A549 (cell line): ENCODE data around the gene HSPA1A. TPM values are rescaled to one million over a fixed set of nuclear protein-coding genes. Genes with fewer than 3 reads are reported as not detected.
A peak's percentile ranks its signal among the peaks of the same experiment; 100 is the strongest.
"Not testable (repeated sequence)": the region's sequence is repeated elsewhere in the genome, so short reads cannot be mapped to it uniquely, and the experiment has no call there.

Source experiments
- ATAC-seq, 2 experiments: fragments of 200-7000 bp in 1 of 2; fragments of >200 bp in 1 of 2; cut with Nextera tagmentation in 1 of 2; cut with Tn5 transposase in 1 of 2; 3 replicates each; pipeline versions ENCODE4 v1.8.0 to v1.9.1; 2018 to 2020; ENCODE audit warnings: mild to moderate bottlenecking in 1 of 2, moderate library complexity in 1 of 2
- CTCF ChIA-PET: fragments of 300-600 bp; sonication (Branson Sonifier 250); formaldehyde crosslinking; extraction: SDS; loops from one replicate; lab custom pipeline; 2021; ENCODE audit warnings: antibody characterized with exemption, inconsistent platforms; lab: Yijun Ruan, JAX
- POLR2A ChIA-PET: fragments of 350-600 bp; formaldehyde crosslinking; extraction: SDS; loops from one replicate; lab custom pipeline; 2021; ENCODE audit warnings: antibody characterized with exemption, inconsistent platforms; lab: Yijun Ruan, JAX
- DNase-seq, 2 experiments: peaks; one replicate each; pipeline versions ENCODE4 v3.0.0 to v3.0.0-alpha.2; 2011 to 2016; ENCODE audit warnings: low read depth in 1 of 2, low spot score in 1 of 2
- FAIRE-seq: peaks from 2 replicates; lab custom pipeline; 2011; peaks lifted over from hg19 to GRCh38; lab: Jason Lieb, UNC
- H3K27ac ChIP-seq, 2 experiments: fragments of >200 bp; sonication (Bioruptor Twin); formaldehyde crosslinking; 3 replicates each; pipeline ENCODE4 v1.5.1; 2016 to 2017
- H3K4me1 ChIP-seq: fragments of >200 bp; sonication (Bioruptor Twin); formaldehyde crosslinking; 3 replicates; pipeline ENCODE4 v1.6.1; 2016
- H3K4me2 ChIP-seq: fragments of >200 bp; sonication (Bioruptor Twin); formaldehyde crosslinking; 3 replicates; pipeline ENCODE4 v1.6.1; 2016
- H3K4me3 ChIP-seq: fragments of >200 bp; sonication (Bioruptor Twin); formaldehyde crosslinking; 3 replicates; pipeline ENCODE4 v1.5.1; 2016
- H3K9me3 ChIP-seq: fragments of >200 bp; sonication (Bioruptor Twin); formaldehyde crosslinking; 3 replicates; pipeline ENCODE4 v1.6.1; 2016
- CEBPB ChIP-seq, 2 experiments: fragments of >200 bp in 1 of 2; sonication (Bioruptor Twin) in 1 of 2; formaldehyde crosslinking in 1 of 2; IDR thresholded peaks; 2 replicates each; pipeline ENCODE4 v1.6.1; 2012 to 2016
- CHD4 ChIP-seq: fragments of 200-600 bp; sonication (generic); IDR thresholded peaks from 2 replicates; pipeline ENCODE4 v1.6.1; 2016; ENCODE audit warnings: antibody characterized with exemption, mild to moderate bottlenecking, borderline replicate concordance
- EHMT2 ChIP-seq: fragments of 200-600 bp; sonication (generic); IDR thresholded peaks from 2 replicates; pipeline ENCODE4 v1.6.1; 2016; ENCODE audit warnings: antibody characterized with exemption, low read depth, mild to moderate bottlenecking, moderate library complexity
- EP300 ChIP-seq, 2 experiments: fragments of >200 bp; sonication (Bioruptor Twin); formaldehyde crosslinking; IDR thresholded peaks; 2 replicates in 1 of 2; 3 replicates in 1 of 2; pipeline ENCODE4 v1.6.1; 2016 to 2017
- ESRRA ChIP-seq: fragments of 150-350 bp; IDR thresholded peaks from 2 replicates; pipeline ENCODE4 v1.6.1; 2014; ENCODE audit warnings: mild to moderate bottlenecking, low read length, borderline replicate concordance
- FOSB ChIP-seq: fragments of 250-450 bp; sonication (Bioruptor Pico); IDR thresholded peaks from 2 replicates; pipeline ENCODE4 v1.5.0; 2020; ENCODE audit warnings: mild to moderate bottlenecking, moderate library complexity
- FOXS1 ChIP-seq: fragments of 250-450 bp; sonication (Bioruptor Pico); IDR thresholded peaks from 2 replicates; pipeline ENCODE4 v1.5.0; 2020; ENCODE audit warnings: mild to moderate bottlenecking, moderate library complexity
- JUN ChIP-seq, 2 experiments: fragments of >200 bp; sonication (Bioruptor Twin); formaldehyde crosslinking; IDR thresholded peaks; 2 replicates in 1 of 2; 3 replicates in 1 of 2; pipeline ENCODE4 v1.6.1; 2016 to 2017
- JUNB ChIP-seq: fragments of >200 bp; sonication (Bioruptor Twin); formaldehyde crosslinking; IDR thresholded peaks from 2 replicates; pipeline ENCODE4 v1.6.1; 2016
- MAFK ChIP-seq: fragments of 450-650 bp; IDR thresholded peaks from 2 replicates; pipeline ENCODE4 v1.6.1; 2014; ENCODE audit not compliant: partially characterized antibody
- MAZ ChIP-seq: fragments of 150-350 bp; IDR thresholded peaks from 2 replicates; pipeline ENCODE4 v1.6.1; 2014; ENCODE audit warnings: antibody characterized with exemption, low read depth, low read length, borderline replicate concordance
- MYC ChIP-seq: IDR thresholded peaks from 2 replicates; pipeline ENCODE4 v1.6.1; 2012; ENCODE audit warnings: mild to moderate bottlenecking, inconsistent platforms, low read length, improper control_type of control experiment, borderline replicate concordance
- PHF8 ChIP-seq: fragments of 200-600 bp; sonication (generic); IDR thresholded peaks from 2 replicates; pipeline ENCODE4 v1.6.1; 2016; ENCODE audit warnings: low read depth, mild to moderate bottlenecking, antibody characterized with exemption, moderate library complexity, borderline replicate concordance
- POLR2A ChIP-seq: IDR thresholded peaks from 2 replicates; pipeline ENCODE4 v1.6.1; 2012; ENCODE audit warnings: mild to moderate bottlenecking, low read length
- RAD21 ChIP-seq, 2 experiments: fragments of >200 bp in 1 of 2; sonication (Bioruptor Twin) in 1 of 2; formaldehyde crosslinking in 1 of 2; IDR thresholded peaks in 1 of 2; conservative IDR thresholded peaks in 1 of 2; 2 replicates in 1 of 2; 3 replicates in 1 of 2; pipeline ENCODE4 v1.6.1; 2012 to 2018; ENCODE audit warnings: inconsistent platforms in 1 of 2
- RARB ChIP-seq: fragments of 250-450 bp; sonication (Bioruptor Pico); IDR thresholded peaks from 2 replicates; pipeline ENCODE4 v1.8.0; 2021; ENCODE audit warnings: mild to moderate bottlenecking, moderate library complexity
- RCOR1 ChIP-seq: fragments of 150-350 bp; IDR thresholded peaks from 2 replicates; pipeline ENCODE4 v1.6.1; 2014; ENCODE audit warnings: antibody characterized with exemption, low read length, low read depth
- RFX5 ChIP-seq: fragments of 450-650 bp; IDR thresholded peaks from 2 replicates; pipeline ENCODE4 v1.7.1; 2014; ENCODE audit warnings: antibody characterized with exemption, mild to moderate bottlenecking, moderate library complexity
- RNF2 ChIP-seq: fragments of 200-600 bp; sonication (generic); IDR thresholded peaks from 2 replicates; pipeline ENCODE4 v1.6.1; 2016; ENCODE audit warnings: low read depth, mild to moderate bottlenecking, antibody characterized with exemption, moderate library complexity, borderline replicate concordance
- TFCP2L1 ChIP-seq: fragments of 250-450 bp; sonication (Bioruptor Pico); IDR thresholded peaks from 2 replicates; pipeline ENCODE4 v1.5.0; 2021; ENCODE audit warnings: mild to moderate bottlenecking
- ZC3H11A ChIP-seq: fragments of 450-650 bp; IDR thresholded peaks from 2 replicates; pipeline ENCODE4 v1.6.1; 2014; ENCODE audit warnings: antibody characterized with exemption, mild to moderate bottlenecking
- ZFP36 ChIP-seq: fragments of 450-650 bp; IDR thresholded peaks from 2 replicates; pipeline ENCODE4 v1.6.1; 2014; ENCODE audit warnings: borderline replicate concordance; ENCODE audit not compliant: partially characterized antibody
- WGBS: methylation state at CpG from one replicate; pipeline ENCODE4 v1.1.6; 2017; ENCODE audit errors: missing lambda C conversion rate; 5-methylcytosine and 5-hydroxymethylcytosine counted together
- polyA plus RNA-seq, 4 experiments: library from polyadenylated mRNA; depleted of rRNA in 3 of 4; stranded (reverse); fragments of >200 nt; fragmentation: RNase III in 1 of 4; extraction: RNeasy Plus Mini Kit Qiagen cat#74134 plus additional on column Dnase treatment in 1 of 4; gene quantifications; 2 replicates in 3 of 4; 3 replicates in 1 of 4; pipeline ENCODE4 v1.2.3, GENCODE V29; 2011 to 2017
- TF ChIP-seq, protein P1 (sequence below): IDR thresholded peaks from 2 replicates; pipeline ENCODE4 v1.6.1; 2012; ENCODE audit warnings: low read depth, borderline replicate concordance
- TF ChIP-seq, protein P2 (sequence below): fragments of 450-650 bp; IDR thresholded peaks from 2 replicates; pipeline ENCODE4 v1.6.1; 2014; ENCODE audit warnings: antibody characterized with exemption
- TF ChIP-seq, protein P3 (sequence below): fragments of 150-350 bp; IDR thresholded peaks from 2 replicates; pipeline ENCODE4 v1.6.1; 2014; ENCODE audit warnings: low read depth, mild to moderate bottlenecking, low read length
- TF ChIP-seq, protein P4 (sequence below): IDR thresholded peaks from 2 replicates; pipeline ENCODE4 v1.6.1; 2012

HSPA1A gene
- polyA plus RNA-seq, 2 of the 4 experiments (the other 2 are of a cell fraction) = 122 to 204 TPM

DNA sequence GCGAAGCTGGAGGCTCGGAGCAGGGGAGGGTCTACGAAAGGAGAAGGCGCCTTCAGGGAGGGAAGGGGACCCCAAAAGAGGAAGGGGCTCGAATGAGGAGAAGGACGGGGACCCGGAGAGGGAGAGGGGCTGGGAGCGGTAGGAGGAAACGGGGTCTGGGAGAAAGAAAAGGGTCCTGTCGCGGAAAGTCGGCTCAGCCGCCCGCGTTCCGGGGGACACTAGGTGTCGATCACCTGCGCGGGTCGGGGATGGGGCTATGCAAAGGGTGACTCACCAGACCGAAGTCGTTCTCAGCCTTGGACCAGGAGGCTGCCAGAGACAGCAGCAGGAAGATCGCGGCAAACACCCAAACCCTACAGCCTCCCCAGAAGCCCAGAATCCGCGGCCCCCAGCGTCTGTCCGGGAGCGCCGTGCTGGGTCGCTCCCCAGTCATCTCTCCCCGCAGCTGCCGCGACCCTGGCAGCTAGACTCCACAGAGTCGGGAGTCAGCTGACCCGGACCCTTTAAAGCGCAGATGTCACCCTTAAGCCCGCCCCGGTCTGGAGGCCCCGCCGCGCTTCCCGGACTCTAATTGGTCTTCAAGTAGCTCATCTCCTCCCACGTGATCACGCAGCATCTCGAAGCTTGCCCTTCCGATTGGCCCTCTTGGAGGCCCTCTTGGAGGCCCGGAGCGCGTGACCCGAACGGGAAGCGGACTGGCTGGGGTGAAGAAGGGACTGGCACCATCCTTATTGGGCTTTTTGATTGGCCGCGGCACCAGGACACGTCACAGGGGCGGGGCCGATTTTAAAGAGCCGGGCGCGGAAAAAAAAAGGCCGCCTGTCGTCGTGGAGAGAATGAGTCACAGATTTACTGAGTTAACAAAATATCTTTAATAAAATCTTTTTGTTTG, 47.2 kb downstream of the HSPA1A start, which contains the start of gene NEU1 (continued):
- TF ChIP-seq TFCP2L1 (CRISPR knock-in tag) = no peak
- no peak for TF ChIP-seq FOXS1 (CRISPR knock-in tag)
- TF ChIP-seq MAFK = no peak
- no peak for TF ChIP-seq EP300 (IDR thresholded peaks at IDR 0.05)
- no peak for TF ChIP-seq RAD21 (conservative IDR thresholded peaks at IDR 0.05 in 1 of 2, IDR thresholded peaks at IDR 0.05 in 1 of 2)
- TF ChIP-seq CHD4 = no peak
- no peak for TF ChIP-seq EHMT2
- no peak for TF ChIP-seq RCOR1
- TF ChIP-seq, protein P1, sequence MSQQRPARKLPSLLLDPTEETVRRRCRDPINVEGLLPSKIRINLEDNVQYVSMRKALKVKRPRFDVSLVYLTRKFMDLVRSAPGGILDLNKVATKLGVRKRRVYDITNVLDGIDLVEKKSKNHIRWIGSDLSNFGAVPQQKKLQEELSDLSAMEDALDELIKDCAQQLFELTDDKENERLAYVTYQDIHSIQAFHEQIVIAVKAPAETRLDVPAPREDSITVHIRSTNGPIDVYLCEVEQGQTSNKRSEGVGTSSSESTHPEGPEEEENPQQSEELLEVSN = peak; percentile 60
- TF ChIP-seq POLR2A = peak; percentile 85
- TF ChIP-seq, protein P2, sequence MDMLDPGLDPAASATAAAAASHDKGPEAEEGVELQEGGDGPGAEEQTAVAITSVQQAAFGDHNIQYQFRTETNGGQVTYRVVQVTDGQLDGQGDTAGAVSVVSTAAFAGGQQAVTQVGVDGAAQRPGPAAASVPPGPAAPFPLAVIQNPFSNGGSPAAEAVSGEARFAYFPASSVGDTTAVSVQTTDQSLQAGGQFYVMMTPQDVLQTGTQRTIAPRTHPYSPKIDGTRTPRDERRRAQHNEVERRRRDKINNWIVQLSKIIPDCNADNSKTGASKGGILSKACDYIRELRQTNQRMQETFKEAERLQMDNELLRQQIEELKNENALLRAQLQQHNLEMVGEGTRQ = peak; percentile 98
- no peak for TF ChIP-seq FOSB (CRISPR knock-in tag)
- TF ChIP-seq RARB = no peak
- TF ChIP-seq, all 56 proteins: peak for 8

DNA sequence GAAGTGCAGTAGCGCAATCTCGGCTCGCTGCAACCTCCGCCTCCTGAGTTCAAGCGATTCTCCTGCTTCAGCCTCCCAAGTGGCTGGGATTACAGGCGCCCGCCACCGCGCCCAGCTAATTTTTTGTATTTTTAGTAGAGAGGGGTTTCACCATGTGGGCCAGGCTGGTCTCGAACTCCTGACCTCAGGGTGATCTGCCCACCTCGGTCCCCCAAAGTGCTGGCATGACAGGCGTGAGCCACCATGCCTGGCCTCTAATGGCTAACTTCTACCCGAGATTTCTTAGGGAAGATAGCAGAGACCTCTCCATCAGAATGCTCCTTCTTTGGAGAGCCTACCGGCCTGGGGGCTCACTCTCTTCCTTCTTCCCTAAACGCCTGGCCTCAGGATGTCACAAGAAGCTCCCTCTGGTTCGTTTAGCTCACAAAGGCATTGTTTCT, 48.8 kb downstream of the HSPA1A start:
- peak overlapping the region; percentile 61 to 81 for H3K27ac ChIP-seq
- peak overlapping the region; percentile 95 for H3K4me2 ChIP-seq
- ATAC-seq, FAIRE-seq, DNase-seq, H3K9me3 ChIP-seq, POLR2A ChIA-PET, H3K4me1 ChIP-seq: not testable (repeated sequence)
- CTCF ChIA-PET = interaction anchor here (0.6 to 2.6 kb wide), 18 partner anchors 11 to 237 kb away, joined by 3 to 11 read pairs (median 3); partner anchors contain the start of gene LY6G5B
- 42% methylated on average over 16 of the region's 16 CpGs for WGBS
- H3K4me3 ChIP-seq = peak overlapping the region; percentile 63

DNA sequence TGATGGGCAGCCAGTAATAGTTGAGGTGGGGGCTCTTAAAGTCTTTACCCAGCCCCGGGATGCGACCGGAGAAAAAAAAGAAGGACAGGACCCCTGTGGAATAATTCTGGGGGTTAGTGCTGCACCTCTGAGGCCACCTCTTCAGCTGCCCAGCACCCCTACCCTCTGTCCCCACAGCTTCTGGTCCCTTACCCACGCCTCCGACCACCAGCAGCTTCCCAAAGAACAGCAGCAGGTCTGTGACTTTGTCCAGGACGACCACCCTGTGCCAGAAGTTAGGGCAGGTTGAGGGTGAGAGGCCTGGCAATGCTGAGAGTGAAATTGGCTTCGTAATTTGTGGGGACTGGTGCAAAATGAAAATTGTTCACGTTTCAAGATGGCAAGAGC, 49.5 kb downstream of the HSPA1A start:
- no peak overlapping the region for H3K27ac ChIP-seq
- ChIA-PET CTCF (interaction anchor here (0.9 to 1.6 kb wide), 6 partner anchors 8 to 201 kb away, joined by 3 to 6 read pairs (median 3); no protein-coding TSS in a partner anchor), POLR2A (no interaction called here)
- DNase-seq (no peak), ATAC-seq (no peak), FAIRE-seq (no peak)
- TF ChIP-seq CHD4 (no peak), ESRRA (no peak), ZFP36 (no peak)
- H3K4me3 ChIP-seq = no peak overlapping the region
- H3K4me2 ChIP-seq = no peak overlapping the region
- 68% methylated on average over 8 of the region's 8 CpGs for WGBS
- H3K4me1 ChIP-seq = peaks cover 4% of the 10 kb centered on the region; the same call in 1 of the 3 replicates
- no peaks in the 10 kb centered on the region for H3K9me3 ChIP-seq

DNA sequence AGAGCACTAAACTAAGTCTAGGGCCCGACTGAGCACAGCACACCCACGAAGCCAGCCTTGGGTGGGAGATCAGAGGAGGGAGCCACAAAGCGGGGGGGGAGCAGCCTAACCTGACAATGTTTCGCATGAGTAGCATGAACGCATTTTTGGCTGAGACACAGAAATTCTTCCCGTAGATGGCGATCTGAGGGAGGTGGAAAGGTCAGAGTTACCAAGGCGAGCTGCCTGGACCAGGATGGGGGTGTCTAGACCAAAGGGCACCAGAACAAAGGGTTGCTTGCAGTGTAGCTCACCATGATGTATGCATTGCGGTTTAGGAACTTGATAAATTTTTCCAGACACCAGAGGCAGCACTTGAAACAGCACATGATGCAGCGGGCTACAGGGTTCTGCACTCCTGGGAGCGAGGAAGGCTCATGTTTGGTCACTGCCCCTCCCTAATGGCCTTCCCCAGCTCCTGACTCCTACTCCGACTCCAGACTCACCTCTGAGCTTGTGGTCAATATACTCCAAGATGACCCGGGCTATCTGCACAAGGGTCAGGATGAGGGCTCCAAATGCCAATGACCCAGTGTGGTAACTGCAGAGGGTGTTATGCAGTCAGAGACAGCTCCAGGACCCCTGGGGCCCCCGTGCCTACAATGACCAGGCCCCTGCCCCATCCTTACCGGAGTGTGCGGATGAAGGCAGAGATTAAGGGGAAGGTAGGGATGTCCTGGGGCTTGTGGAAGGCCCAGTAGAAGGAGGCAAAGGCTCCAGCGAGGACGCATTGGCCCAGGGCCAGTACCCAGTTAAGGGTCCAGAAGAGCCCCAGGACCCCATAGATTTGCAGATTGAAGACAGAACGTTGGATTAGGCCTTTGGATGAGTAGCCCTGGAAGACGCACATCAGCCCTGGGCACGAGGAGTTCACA, 50.1 kb downstream of the HSPA1A start:
- ATAC-seq (no peak), DNase-seq (no peak), FAIRE-seq (no peak)
- ChIA-PET CTCF (interaction anchor here (0.6 to 1.6 kb wide), 8 partner anchors 9 to 88 kb away, joined by 3 to 5 read pairs (median 3); no protein-coding TSS in a partner anchor), POLR2A (interaction anchor here (0.5 kb wide), 1 partner anchor 30 kb away, joined by 3 read pairs; no protein-coding TSS in a partner anchor)
- H3K4me1 ChIP-seq = peaks cover 4% of the 10 kb centered on the region; the same call in 1 of the 3 replicates
- H3K4me2 ChIP-seq = no peak overlapping the region
- 74% methylated on average over 20 of the region's 21 CpGs for WGBS
- no peak overlapping the region for H3K27ac ChIP-seq
- H3K9me3 ChIP-seq = no peaks in the 10 kb centered on the region
- H3K4me3 ChIP-seq = no peak overlapping the region
- TF ChIP-seq FOSB (CRISPR knock-in tag) (no peak), RFX5 (no peak), JUN (IDR thresholded peaks at IDR 0.05) (no peak), ZC3H11A (no peak), EHMT2 (no peak), RNF2 (no peak), JUNB (no peak), MAZ (no peak), CEBPB (IDR thresholded peaks at IDR 0.05) (no peak), MYC (no peak), PHF8 (no peak)
- TF ChIP-seq, protein P3, sequence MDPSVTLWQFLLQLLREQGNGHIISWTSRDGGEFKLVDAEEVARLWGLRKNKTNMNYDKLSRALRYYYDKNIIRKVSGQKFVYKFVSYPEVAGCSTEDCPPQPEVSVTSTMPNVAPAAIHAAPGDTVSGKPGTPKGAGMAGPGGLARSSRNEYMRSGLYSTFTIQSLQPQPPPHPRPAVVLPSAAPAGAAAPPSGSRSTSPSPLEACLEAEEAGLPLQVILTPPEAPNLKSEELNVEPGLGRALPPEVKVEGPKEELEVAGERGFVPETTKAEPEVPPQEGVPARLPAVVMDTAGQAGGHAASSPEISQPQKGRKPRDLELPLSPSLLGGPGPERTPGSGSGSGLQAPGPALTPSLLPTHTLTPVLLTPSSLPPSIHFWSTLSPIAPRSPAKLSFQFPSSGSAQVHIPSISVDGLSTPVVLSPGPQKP = no peak
- TF ChIP-seq, protein P4, sequence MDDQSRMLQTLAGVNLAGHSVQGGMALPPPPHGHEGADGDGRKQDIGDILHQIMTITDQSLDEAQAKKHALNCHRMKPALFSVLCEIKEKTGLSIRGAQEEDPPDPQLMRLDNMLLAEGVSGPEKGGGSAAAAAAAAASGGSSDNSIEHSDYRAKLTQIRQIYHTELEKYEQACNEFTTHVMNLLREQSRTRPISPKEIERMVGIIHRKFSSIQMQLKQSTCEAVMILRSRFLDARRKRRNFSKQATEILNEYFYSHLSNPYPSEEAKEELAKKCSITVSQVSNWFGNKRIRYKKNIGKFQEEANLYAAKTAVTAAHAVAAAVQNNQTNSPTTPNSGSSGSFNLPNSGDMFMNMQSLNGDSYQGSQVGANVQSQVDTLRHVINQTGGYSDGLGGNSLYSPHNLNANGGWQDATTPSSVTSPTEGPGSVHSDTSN = no peak
